ENCODE data around the gene ASB5.

The ASB5 gene

GRCh38 chr4:176277162-176277904 is 8.3 kb upstream of the ASB5 start:
- DNase-seq = no peak

- no peak for DNase-seq
Observed at GRCh38 chr4:176276710-176277109, 7.7 kb upstream of the ASB5 start.

GRCh38 chr4:176274441-176274840 is 5.4 kb upstream of the ASB5 start:
- no peak for DNase-seq

GRCh38 chr4:176273736-176274135 is 4.7 kb upstream of the ASB5 start:
- no peak for DNase-seq

GRCh38 chr4:176272799-176273198 is 3.8 kb upstream of the ASB5 start:
- no peak for DNase-seq

GRCh38 chr4:176271749-176272148 is 2.7 kb upstream of the ASB5 start:
- no peak for DNase-seq

GRCh38 chr4:176270669-176271068 is 1.6 kb upstream of the ASB5 start:
- DNase-seq = no peak

- DNase-seq = no peak
Observed at GRCh38 chr4:176266026-176266425, 3.0 kb downstream of the ASB5 start.

GRCh38 chr4:176262243-176262642 is 6.8 kb downstream of the ASB5 start:
- DNase-seq = no peak

GRCh38 chr4:176261481-176261880 is 7.5 kb downstream of the ASB5 start:
- DNase-seq = no peak

- no peak for DNase-seq
Observed at GRCh38 chr4:176261018-176261417, 8.0 kb downstream of the ASB5 start.

GRCh38 chr4:176259330-176260090 is 9.5 kb downstream of the ASB5 start:
- DNase-seq = no peak

GRCh38 chr4:176258135-176258534 is 10.9 kb downstream of the ASB5 start:
- DNase-seq = no peak

GRCh38 chr4:176256921-176257320 is 12.1 kb downstream of the ASB5 start:
- DNase-seq = no peak

- no peak for DNase-seq
Observed at GRCh38 chr4:176242764-176243347, 26.2 kb downstream of the ASB5 start.

GRCh38 chr4:176241703-176242102 is 27.3 kb downstream of the ASB5 start:
- DNase-seq = no peak

- no peak for DNase-seq
Observed at GRCh38 chr4:176238826-176239225, 30.2 kb downstream of the ASB5 start.

- DNase-seq = no peak
Observed at GRCh38 chr4:176238157-176238610, 30.8 kb downstream of the ASB5 start.

GRCh38 chr4:176236946-176237345 is 32.1 kb downstream of the ASB5 start:
- no peak for DNase-seq

- no peak for DNase-seq
Observed at GRCh38 chr4:176230836-176231235, 38.2 kb downstream of the ASB5 start.

- DNase-seq = no peak
Observed at GRCh38 chr4:176229645-176230044, 39.4 kb downstream of the ASB5 start.

- DNase-seq = no peak
Observed at GRCh38 chr4:176226736-176227135, 42.3 kb downstream of the ASB5 start.

GRCh38 chr4:176223561-176223960 is 45.5 kb downstream of the ASB5 start:
- no peak for DNase-seq

- DNase-seq = no peak
Observed at GRCh38 chr4:176222149-176222548, 46.9 kb downstream of the ASB5 start.

Data from NCI-H2081 treated with DMSO at 0.1 percent for 48 hours (cell line).